GM19238 (cell line): ENCODE data around the gene TACC3.
"Not testable (repeated sequence)": the region's sequence is repeated elsewhere in the genome, so short reads cannot be mapped to it uniquely, and the experiment has no call there.

Source experiments
- DNase-seq: peaks from one replicate; pipeline ENCODE4 v3.0.0; 2011; ENCODE audit warnings: low spot score; ENCODE audit not compliant: insufficient read length

The TACC3 gene

GRCh38 chr4:1721003-1721665, at the start of gene TACC3, which contains the start of gene TMEM129:
Gene TACC3 (plus strand): TSS chr4:1721521. CDS start chr4:1723422, 1,901 bp downstream.
Gene TMEM129 (minus strand): TSS chr4:1721323. CDS start chr4:1720837, 486 bp downstream.
- peak; percentile 99 for DNase-seq

- DNase-seq, result no peak
Observed at GRCh38 chr4:1673671-1674070, 47.6 kb upstream of the TACC3 start.

- no peak for DNase-seq
Observed at GRCh38 chr4:1674682-1675081, 46.6 kb upstream of the TACC3 start.

GRCh38 chr4:1675136-1675801, 46.1 kb upstream of the TACC3 start:
- DNase-seq, result no peak

GRCh38 chr4:1675802-1676137, 45.6 kb upstream of the TACC3 start:
- no peak for DNase-seq

GRCh38 chr4:1676605-1677525, 44.5 kb upstream of the TACC3 start:
- no peak for DNase-seq

- DNase-seq, result no peak
Observed at GRCh38 chr4:1678244-1678643, 43.1 kb upstream of the TACC3 start.

- no peak for DNase-seq
Observed at GRCh38 chr4:1682860-1683259, 38.5 kb upstream of the TACC3 start.

- no peak for DNase-seq
Observed at GRCh38 chr4:1683261-1683735, 38.0 kb upstream of the TACC3 start.

GRCh38 chr4:1683736-1684505, 37.4 kb upstream of the TACC3 start, which contains the start of gene FAM53A:
Gene FAM53A (minus strand): TSS chr4:1684313. CDS start chr4:1668741, 15,572 bp downstream.
- peak; percentile 90 for DNase-seq

GRCh38 chr4:1684506-1685234, 36.7 kb upstream of the TACC3 start:
- DNase-seq, result no peak

- no peak for DNase-seq
Observed at GRCh38 chr4:1685235-1686150, 35.8 kb upstream of the TACC3 start.

- DNase-seq, result no peak
Observed at GRCh38 chr4:1686440-1687036, 34.8 kb upstream of the TACC3 start.

- DNase-seq, result no peak
Observed at GRCh38 chr4:1690698-1691097, 30.6 kb upstream of the TACC3 start.

- DNase-seq, result no peak
Observed at GRCh38 chr4:1691737-1692373, 29.5 kb upstream of the TACC3 start.

GRCh38 chr4:1693131-1693896, 28.0 kb upstream of the TACC3 start:
- DNase-seq, result peak; percentile 59

- no peak for DNase-seq
Observed at GRCh38 chr4:1695913-1696312, 25.4 kb upstream of the TACC3 start.

GRCh38 chr4:1701671-1702070, 19.6 kb upstream of the TACC3 start:
- DNase-seq, result not testable (repeated sequence)
